K562 (cell line): ENCODE data around the gene SMAD3. TPM values are rescaled to one million over a fixed set of nuclear protein-coding genes. Genes with fewer than 3 reads are reported as not detected.

Experiments
- DPF2 ChIP-seq: fragments of 450-650 bp; IDR thresholded peaks from 2 replicates; pipeline ENCODE4 v1.6.1; 2016
- HDGF ChIP-seq: fragments of 450-650 bp; IDR thresholded peaks from 2 replicates; pipeline ENCODE4 v1.6.1; 2016
- JUND ChIP-seq, 2 experiments: IDR thresholded peaks; 2 replicates in 1 of 2; 3 replicates in 1 of 2; pipeline ENCODE4 v1.6.1; 2011; ENCODE audit warnings: borderline replicate concordance in 2 of 2, low read depth in 2 of 2, low read length in 2 of 2, improper control_type of control experiment in 1 of 2, missing biosample characterization in 1 of 2, missing genetic modification characterization in 1 of 2, missing genetic modification reagents in 1 of 2
- NFIC ChIP-seq: fragments of 450-650 bp; IDR thresholded peaks from 2 replicates; pipeline ENCODE4 v1.6.1; 2017; ENCODE audit warnings: mild to moderate bottlenecking, inconsistent platforms
- NR2C2 ChIP-seq, 2 experiments: fragments of 200-800 bp in 1 of 2; sonication (Bioruptor generic) in 1 of 2; sonication (generic) in 1 of 2; formaldehyde crosslinking in 1 of 2; IDR thresholded peaks; 2 replicates each; pipeline versions ENCODE4 v1.6.1 to v1.8.0; 2016 to 2022; ENCODE audit warnings: mild to moderate bottlenecking in 1 of 2, missing compliant biosample characterization in 1 of 2, missing genetic modification characterization in 1 of 2, missing genetic modification reagents in 1 of 2
- RBFOX2 ChIP-seq: fragments of 200-400 bp; formaldehyde crosslinking; IDR thresholded peaks from 2 replicates; pipeline ENCODE4 v1.6.1; 2017; ENCODE audit warnings: low read depth, mild to moderate bottlenecking, low read length, moderate library complexity
- ZFPM2 ChIP-seq: fragments of 250-450 bp; sonication (Bioruptor Pico); IDR thresholded peaks from 2 replicates; pipeline ENCODE4 v1.5.1; 2022; ENCODE audit warnings: mild to moderate bottlenecking
- ZNF197 ChIP-seq: fragments of 200-800 bp; sonication (Bioruptor generic); IDR thresholded peaks from 2 replicates; pipeline ENCODE4 v1.6.1; 2016; ENCODE audit warnings: low read depth, missing genetic modification characterization, missing compliant biosample characterization
- polyA plus RNA-seq, 8 experiments: library from polyadenylated mRNA; depleted of rRNA in 4 of 8; stranded (reverse) in 5 of 8; unstranded in 3 of 8; fragments of >200 nt; fragmentation: Nextera tagmentation in 2 of 8; fragmentation: Illumina TruSeq in 1 of 8; extraction: Ambion mirVana in 2 of 8; extraction: Trizol in 1 of 8; gene quantifications; 2 replicates each; pipeline versions ENCODE4 v1.2.1 to v1.2.3, GENCODE V29; 2011 to 2014; ENCODE audit warnings: inconsistent platforms in 1 of 8, missing spikeins in 1 of 8
- total RNA-seq, 7 experiments: library from RNA; depleted of rRNA in 6 of 7; stranded (reverse); fragments of >200 nt in 6 of 7; fragmentation: Illumina TruSeq in 2 of 7; extraction: Trizol in 2 of 7; gene quantifications; 2 replicates each; pipeline versions ENCODE4 v1.2.1 to v1.2.3, GENCODE V29; 2011 to 2021; ENCODE audit warnings: low replicate concordance in 1 of 7
- TF ChIP-seq, protein P1 (sequence below): fragments of 450-650 bp; IDR thresholded peaks from 2 replicates; pipeline ENCODE4 v1.6.1; 2018; ENCODE audit not compliant: partially characterized antibody
- TF ChIP-seq, protein P2 (sequence below): sonication (generic); formaldehyde crosslinking; IDR thresholded peaks from 2 replicates; pipeline ENCODE4 v1.9.0; 2022; ENCODE audit warnings: mild to moderate bottlenecking, missing genetic modification reagents
- TF ChIP-seq, protein P3 (sequence below), 2 experiments: fragments of 450-650 bp in 1 of 2; sonication (generic) in 1 of 2; formaldehyde crosslinking in 1 of 2; IDR thresholded peaks in 1 of 2; conservative IDR thresholded peaks in 1 of 2; 2 replicates each; pipeline versions ENCODE4 v1.6.1 to v1.8.1; 2016 to 2023; ENCODE audit warnings: mild to moderate bottlenecking in 2 of 2, moderate library complexity in 2 of 2, inconsistent platforms in 1 of 2, missing genetic modification reagents in 1 of 2

The SMAD3 gene
- total and polyA plus RNA-seq, 9 of the 15 experiments (the other 6 are each of a cell fraction or from before 2014, with no cell fraction given): 4.3 to 39.2 (median 11.1) TPM

DNA sequence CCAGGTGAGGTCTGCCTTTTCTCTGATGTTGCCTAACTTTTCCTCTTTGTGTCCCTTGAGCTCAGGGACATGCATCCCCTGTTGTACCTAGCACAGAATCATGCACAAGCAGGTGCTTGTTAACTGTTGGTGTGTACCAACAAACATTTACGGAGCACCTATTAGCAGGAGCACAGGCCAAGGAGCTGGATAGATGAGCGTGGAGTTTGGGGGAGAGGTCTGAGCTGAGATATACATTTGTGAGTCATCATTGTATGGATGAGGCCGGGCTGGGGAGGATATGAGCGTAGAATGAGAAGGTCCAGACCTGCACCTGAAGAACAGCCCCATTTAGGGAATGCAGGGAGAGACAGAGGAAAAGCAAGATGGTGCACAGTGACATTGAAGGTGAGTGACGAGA lies 53.4 kb downstream of the SMAD3 start (continued):
- TF ChIP-seq, protein P1, sequence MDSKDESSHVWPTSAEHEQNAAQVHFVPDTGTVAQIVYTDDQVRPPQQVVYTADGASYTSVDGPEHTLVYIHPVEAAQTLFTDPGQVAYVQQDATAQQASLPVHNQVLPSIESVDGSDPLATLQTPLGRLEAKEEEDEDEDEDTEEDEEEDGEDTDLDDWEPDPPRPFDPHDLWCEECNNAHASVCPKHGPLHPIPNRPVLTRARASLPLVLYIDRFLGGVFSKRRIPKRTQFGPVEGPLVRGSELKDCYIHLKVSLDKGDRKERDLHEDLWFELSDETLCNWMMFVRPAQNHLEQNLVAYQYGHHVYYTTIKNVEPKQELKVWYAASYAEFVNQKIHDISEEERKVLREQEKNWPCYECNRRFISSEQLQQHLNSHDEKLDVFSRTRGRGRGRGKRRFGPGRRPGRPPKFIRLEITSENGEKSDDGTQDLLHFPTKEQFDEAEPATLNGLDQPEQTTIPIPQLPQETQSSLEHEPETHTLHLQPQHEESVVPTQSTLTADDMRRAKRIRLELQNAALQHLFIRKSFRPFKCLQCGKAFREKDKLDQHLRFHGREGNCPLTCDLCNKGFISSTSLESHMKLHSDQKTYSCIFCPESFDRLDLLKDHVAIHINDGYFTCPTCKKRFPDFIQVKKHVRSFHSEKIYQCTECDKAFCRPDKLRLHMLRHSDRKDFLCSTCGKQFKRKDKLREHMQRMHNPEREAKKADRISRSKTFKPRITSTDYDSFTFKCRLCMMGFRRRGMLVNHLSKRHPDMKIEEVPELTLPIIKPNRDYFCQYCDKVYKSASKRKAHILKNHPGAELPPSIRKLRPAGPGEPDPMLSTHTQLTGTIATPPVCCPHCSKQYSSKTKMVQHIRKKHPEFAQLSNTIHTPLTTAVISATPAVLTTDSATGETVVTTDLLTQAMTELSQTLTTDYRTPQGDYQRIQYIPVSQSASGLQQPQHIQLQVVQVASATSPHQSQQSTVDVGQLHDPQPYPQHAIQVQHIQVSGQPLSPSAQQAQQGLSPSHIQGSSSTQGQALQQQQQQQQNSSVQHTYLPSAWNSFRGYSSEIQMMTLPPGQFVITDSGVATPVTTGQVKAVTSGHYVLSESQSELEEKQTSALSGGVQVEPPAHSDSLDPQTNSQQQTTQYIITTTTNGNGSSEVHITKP: peak; percentile 57
- TF ChIP-seq NFIC (no peak), ZFPM2 (CRISPR knock-in tag) (no peak), HDGF (0 out of 2 replicates have a peak, but pooled peaks have one; percentile 28), DPF2 (peak; percentile 57), ZNF197 (CRISPR knock-in tag) (no peak), NR2C2 (CRISPR knock-in tag; IDR thresholded peaks at IDR 0.05) (peak; percentile 36; the same call in 1 of the 2 replicates), NR2C2 (tag; IDR thresholded peaks at IDR 0.05) (no peak), RBFOX2 (no peak), JUND (IDR thresholded peaks at IDR 0.05; ENCODE audit: borderline replicate concordance, low read depth, low read length) (peak; percentile 83), JUND (tag; IDR thresholded peaks at IDR 0.05; ENCODE audit: borderline replicate concordance, low read depth, low read length) (peak; percentile 80; the same call in 2 of the 3 replicates)
- TF ChIP-seq, protein P2, sequence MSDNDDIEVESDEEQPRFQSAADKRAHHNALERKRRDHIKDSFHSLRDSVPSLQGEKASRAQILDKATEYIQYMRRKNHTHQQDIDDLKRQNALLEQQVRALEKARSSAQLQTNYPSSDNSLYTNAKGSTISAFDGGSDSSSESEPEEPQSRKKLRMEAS (CRISPR knock-in tag): peak; percentile 36; the same call in 1 of the 2 replicates
- TF ChIP-seq, protein P3, sequence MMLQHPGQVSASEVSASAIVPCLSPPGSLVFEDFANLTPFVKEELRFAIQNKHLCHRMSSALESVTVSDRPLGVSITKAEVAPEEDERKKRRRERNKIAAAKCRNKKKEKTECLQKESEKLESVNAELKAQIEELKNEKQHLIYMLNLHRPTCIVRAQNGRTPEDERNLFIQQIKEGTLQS (IDR thresholded peaks at IDR 0.05): peak; percentile 81
- TF ChIP-seq, protein P3 (CRISPR knock-in tag; conservative IDR thresholded peaks at IDR 0.05): no peak
